K562 (cell line): ENCODE results near the gene CNOT4. TPM values are rescaled to one million over a fixed set of nuclear protein-coding genes. Genes with fewer than 3 reads are reported as not detected.

Experiments
- BMI1 ChIP-seq: fragments of 150-350 bp; IDR thresholded peaks from 2 replicates; pipeline ENCODE4 v1.6.1; 2014; ENCODE audit warnings: low read length
- ETV1 ChIP-seq: fragments of 450-650 bp; conservative IDR thresholded peaks from 2 replicates; pipeline ENCODE4 v1.6.1; 2016; ENCODE audit warnings: missing genetic modification characterization, control low read depth, low read depth, missing compliant biosample characterization
- GATA2 ChIP-seq: sonication (generic); formaldehyde crosslinking; IDR thresholded peaks from 2 replicates; pipeline ENCODE4 v1.4.0; 2020; ENCODE audit warnings: mild to moderate bottlenecking, missing genetic modification reagents
- HDAC8 ChIP-seq: fragments of 450-650 bp; IDR thresholded peaks from 2 replicates; pipeline ENCODE4 v1.6.1; 2016; ENCODE audit warnings: mild to moderate bottlenecking, missing genetic modification characterization, moderate library complexity, missing compliant biosample characterization
- HMG20A ChIP-seq: fragments of 450-650 bp; formaldehyde crosslinking; conservative IDR thresholded peaks from 2 replicates; pipeline ENCODE4 v1.4.0; 2020; ENCODE audit warnings: mild to moderate bottlenecking, mixed read lengths
- IFI16 ChIP-seq: fragments of 250-450 bp; sonication (Bioruptor Pico); IDR thresholded peaks from 2 replicates; pipeline ENCODE4 v2.1.2; 2022; ENCODE audit warnings: mild to moderate bottlenecking, inconsistent platforms
- KDM1A ChIP-seq, 2 experiments: fragments of 450-650 bp; IDR thresholded peaks; 2 replicates each; pipeline ENCODE4 v1.6.1; 2016; ENCODE audit warnings: mild to moderate bottlenecking in 2 of 2
- LARP7 ChIP-seq: fragments of 450-650 bp; IDR thresholded peaks from 2 replicates; pipeline ENCODE4 v1.6.1; 2016
- MAFF ChIP-seq: IDR thresholded peaks from 2 replicates; pipeline ENCODE4 v1.6.1; 2012; ENCODE audit warnings: low read length, improper control_type of control experiment
- MAFK ChIP-seq: IDR thresholded peaks from 2 replicates; pipeline ENCODE4 v1.6.1; 2011; ENCODE audit warnings: low read length, improper control_type of control experiment
- MCM3 ChIP-seq: fragments of 450-650 bp; IDR thresholded peaks from 2 replicates; pipeline ENCODE4 v1.6.1; 2016
- MYNN ChIP-seq, 2 experiments: sonication (generic); formaldehyde crosslinking in 1 of 2; IDR thresholded peaks; 2 replicates each; pipeline versions ENCODE4 v1.5.0 to v1.6.1; 2016 to 2020; ENCODE audit warnings: antibody characterized with exemption in 1 of 2, missing genetic modification reagents in 1 of 2
- NR2C2 ChIP-seq, 2 experiments: fragments of 200-800 bp in 1 of 2; sonication (Bioruptor generic) in 1 of 2; sonication (generic) in 1 of 2; formaldehyde crosslinking in 1 of 2; IDR thresholded peaks; 2 replicates each; pipeline versions ENCODE4 v1.6.1 to v1.8.0; 2016 to 2022; ENCODE audit warnings: mild to moderate bottlenecking in 1 of 2, missing compliant biosample characterization in 1 of 2, missing genetic modification characterization in 1 of 2, missing genetic modification reagents in 1 of 2
- NR4A1 ChIP-seq, 2 experiments: fragments of 250-450 bp in 1 of 2; fragments of 450-650 bp in 1 of 2; sonication (Bioruptor Pico) in 1 of 2; IDR thresholded peaks; 2 replicates each; pipeline versions ENCODE4 v1.4.0 to v1.6.1; 2016 to 2020; ENCODE audit warnings: mild to moderate bottlenecking in 2 of 2, missing compliant biosample characterization in 1 of 2, missing genetic modification characterization in 1 of 2, moderate library complexity in 1 of 2
- PRMT5 ChIP-seq: sonication (generic); formaldehyde crosslinking; IDR thresholded peaks from 2 replicates; pipeline ENCODE4 v1.5.0; 2020; ENCODE audit warnings: missing genetic modification reagents
- ZNF134 ChIP-seq: fragments of 250-450 bp; sonication (Bioruptor Pico); conservative IDR thresholded peaks from 2 replicates; pipeline ENCODE4 v1.4.0; 2020
- polyA plus RNA-seq, 8 experiments: library from polyadenylated mRNA; depleted of rRNA in 4 of 8; stranded (reverse) in 5 of 8; unstranded in 3 of 8; fragments of >200 nt; fragmentation: Nextera tagmentation in 2 of 8; fragmentation: Illumina TruSeq in 1 of 8; extraction: Ambion mirVana in 2 of 8; extraction: Trizol in 1 of 8; gene quantifications; 2 replicates each; pipeline versions ENCODE4 v1.2.1 to v1.2.3, GENCODE V29; 2011 to 2014; ENCODE audit warnings: inconsistent platforms in 1 of 8, missing spikeins in 1 of 8
- total RNA-seq, 7 experiments: library from RNA; depleted of rRNA in 6 of 7; stranded (reverse); fragments of >200 nt in 6 of 7; fragmentation: Illumina TruSeq in 2 of 7; extraction: Trizol in 2 of 7; gene quantifications; 2 replicates each; pipeline versions ENCODE4 v1.2.1 to v1.2.3, GENCODE V29; 2011 to 2021; ENCODE audit warnings: low replicate concordance in 1 of 7
- TF ChIP-seq, protein P1 (sequence below): sonication (generic); formaldehyde crosslinking; IDR thresholded peaks from 2 replicates; pipeline ENCODE4 v1.8.0; 2022; ENCODE audit warnings: mild to moderate bottlenecking, missing genetic modification reagents, borderline replicate concordance
- TF ChIP-seq, protein P2 (sequence below): fragments of 450-650 bp; IDR thresholded peaks from 2 replicates; pipeline ENCODE4 v1.6.1; 2014; ENCODE audit warnings: low read depth, mild to moderate bottlenecking, moderate library complexity, borderline replicate concordance
- TF ChIP-seq, protein P3 (sequence below): fragments of 450-650 bp; formaldehyde crosslinking; IDR thresholded peaks from 2 replicates; pipeline ENCODE4 v1.4.0; 2020; ENCODE audit warnings: mild to moderate bottlenecking, moderate library complexity
- TF ChIP-seq, protein P4 (sequence below): fragments of 200-800 bp; sonication (Bioruptor generic); IDR thresholded peaks from 2 replicates; pipeline ENCODE4 v1.6.1; 2017; ENCODE audit warnings: missing genetic modification characterization, missing compliant biosample characterization
- TF ChIP-seq, protein P5 (sequence below): fragments of 250-450 bp; sonication (Bioruptor Pico); IDR thresholded peaks from 2 replicates; pipeline ENCODE4 v1.5.0; 2020; ENCODE audit warnings: mild to moderate bottlenecking

Gene CNOT4
- total and polyA plus RNA-seq, 9 of the 15 experiments (the other 6 are each of a cell fraction or from before 2014, with no cell fraction given) = 8.6 to 24.1 (median 15.4) TPM

DNA sequence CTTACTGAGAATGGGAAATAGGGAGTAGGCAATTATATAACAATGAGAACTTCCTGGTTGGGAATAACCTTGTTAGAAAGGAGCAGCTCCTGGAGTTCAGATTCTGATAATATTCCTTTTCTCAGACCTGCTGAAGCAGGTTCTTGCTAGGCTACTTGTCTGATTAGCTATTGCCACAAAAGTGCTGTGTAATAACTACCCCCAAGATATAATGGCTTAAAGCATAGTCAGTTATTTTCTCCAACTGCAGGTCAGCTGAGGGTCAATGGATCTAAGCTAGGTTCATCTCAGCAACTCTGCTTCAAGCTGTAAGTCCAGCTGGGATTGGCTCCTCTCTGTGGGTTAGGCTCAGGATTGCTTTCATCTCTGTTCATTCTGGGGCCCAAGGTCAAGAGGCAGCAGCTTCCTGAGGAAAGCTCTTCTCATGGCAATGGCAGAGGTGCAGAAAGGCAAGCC lies 9.4 kb upstream of the CNOT4 start (continued):
- TF ChIP-seq, protein P1, sequence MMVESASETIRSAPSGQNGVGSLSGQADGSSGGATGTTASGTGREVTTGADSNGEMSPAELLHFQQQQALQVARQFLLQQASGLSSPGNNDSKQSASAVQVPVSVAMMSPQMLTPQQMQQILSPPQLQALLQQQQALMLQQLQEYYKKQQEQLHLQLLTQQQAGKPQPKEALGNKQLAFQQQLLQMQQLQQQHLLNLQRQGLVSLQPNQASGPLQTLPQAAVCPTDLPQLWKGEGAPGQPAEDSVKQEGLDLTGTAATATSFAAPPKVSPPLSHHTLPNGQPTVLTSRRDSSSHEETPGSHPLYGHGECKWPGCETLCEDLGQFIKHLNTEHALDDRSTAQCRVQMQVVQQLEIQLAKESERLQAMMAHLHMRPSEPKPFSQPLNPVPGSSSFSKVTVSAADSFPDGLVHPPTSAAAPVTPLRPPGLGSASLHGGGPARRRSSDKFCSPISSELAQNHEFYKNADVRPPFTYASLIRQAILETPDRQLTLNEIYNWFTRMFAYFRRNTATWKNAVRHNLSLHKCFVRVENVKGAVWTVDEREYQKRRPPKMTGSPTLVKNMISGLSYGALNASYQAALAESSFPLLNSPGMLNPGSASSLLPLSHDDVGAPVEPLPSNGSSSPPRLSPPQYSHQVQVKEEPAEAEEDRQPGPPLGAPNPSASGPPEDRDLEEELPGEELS = no peak
- TF ChIP-seq IFI16 (no peak), KDM1A (IDR thresholded peaks at IDR 0.05) (peak in 1 of 2 experiments; percentile 30; a peak in 1 of 4 replicates), ETV1 (tag) (no peak), MAFK (peak; percentile 33), NR2C2 (CRISPR knock-in tag; IDR thresholded peaks at IDR 0.05) (no peak), NR2C2 (tag; IDR thresholded peaks at IDR 0.05) (peak; percentile 63; the same call in 1 of the 2 replicates), ZNF134 (no peak), MYNN (IDR thresholded peaks at IDR 0.05) (no peak), MYNN (CRISPR knock-in tag; IDR thresholded peaks at IDR 0.05) (no peak), GATA2 (CRISPR knock-in tag) (no peak), MCM3 (no peak), BMI1 (no peak), MAFF (peak; percentile 64), NR4A1 (CRISPR knock-in tag; IDR thresholded peaks at IDR 0.05) (no peak), NR4A1 (tag; IDR thresholded peaks at IDR 0.05) (no peak), HDAC8 (peak; percentile 11; the same call in 1 of the 2 replicates), PRMT5 (no peak), HMG20A (CRISPR knock-in tag) (no peak), LARP7 (no peak)
- TF ChIP-seq, protein P2, sequence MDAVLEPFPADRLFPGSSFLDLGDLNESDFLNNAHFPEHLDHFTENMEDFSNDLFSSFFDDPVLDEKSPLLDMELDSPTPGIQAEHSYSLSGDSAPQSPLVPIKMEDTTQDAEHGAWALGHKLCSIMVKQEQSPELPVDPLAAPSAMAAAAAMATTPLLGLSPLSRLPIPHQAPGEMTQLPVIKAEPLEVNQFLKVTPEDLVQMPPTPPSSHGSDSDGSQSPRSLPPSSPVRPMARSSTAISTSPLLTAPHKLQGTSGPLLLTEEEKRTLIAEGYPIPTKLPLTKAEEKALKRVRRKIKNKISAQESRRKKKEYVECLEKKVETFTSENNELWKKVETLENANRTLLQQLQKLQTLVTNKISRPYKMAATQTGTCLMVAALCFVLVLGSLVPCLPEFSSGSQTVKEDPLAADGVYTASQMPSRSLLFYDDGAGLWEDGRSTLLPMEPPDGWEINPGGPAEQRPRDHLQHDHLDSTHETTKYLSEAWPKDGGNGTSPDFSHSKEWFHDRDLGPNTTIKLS = no peak
- TF ChIP-seq, protein P3, sequence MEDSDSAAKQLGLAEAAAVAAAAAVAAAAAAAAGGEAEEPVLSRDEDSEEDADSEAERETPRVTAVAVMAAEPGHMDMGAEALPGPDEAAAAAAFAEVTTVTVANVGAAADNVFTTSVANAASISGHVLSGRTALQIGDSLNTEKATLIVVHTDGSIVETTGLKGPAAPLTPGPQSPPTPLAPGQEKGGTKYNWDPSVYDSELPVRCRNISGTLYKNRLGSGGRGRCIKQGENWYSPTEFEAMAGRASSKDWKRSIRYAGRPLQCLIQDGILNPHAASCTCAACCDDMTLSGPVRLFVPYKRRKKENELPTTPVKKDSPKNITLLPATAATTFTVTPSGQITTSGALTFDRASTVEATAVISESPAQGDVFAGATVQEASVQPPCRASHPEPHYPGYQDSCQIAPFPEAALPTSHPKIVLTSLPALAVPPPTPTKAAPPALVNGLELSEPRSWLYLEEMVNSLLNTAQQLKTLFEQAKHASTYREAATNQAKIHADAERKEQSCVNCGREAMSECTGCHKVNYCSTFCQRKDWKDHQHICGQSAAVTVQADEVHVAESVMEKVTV (CRISPR knock-in tag) = no peak
- TF ChIP-seq, protein P4, sequence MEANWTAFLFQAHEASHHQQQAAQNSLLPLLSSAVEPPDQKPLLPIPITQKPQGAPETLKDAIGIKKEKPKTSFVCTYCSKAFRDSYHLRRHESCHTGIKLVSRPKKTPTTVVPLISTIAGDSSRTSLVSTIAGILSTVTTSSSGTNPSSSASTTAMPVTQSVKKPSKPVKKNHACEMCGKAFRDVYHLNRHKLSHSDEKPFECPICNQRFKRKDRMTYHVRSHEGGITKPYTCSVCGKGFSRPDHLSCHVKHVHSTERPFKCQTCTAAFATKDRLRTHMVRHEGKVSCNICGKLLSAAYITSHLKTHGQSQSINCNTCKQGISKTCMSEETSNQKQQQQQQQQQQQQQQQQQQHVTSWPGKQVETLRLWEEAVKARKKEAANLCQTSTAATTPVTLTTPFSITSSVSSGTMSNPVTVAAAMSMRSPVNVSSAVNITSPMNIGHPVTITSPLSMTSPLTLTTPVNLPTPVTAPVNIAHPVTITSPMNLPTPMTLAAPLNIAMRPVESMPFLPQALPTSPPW (CRISPR knock-in tag) = 0 out of 2 replicates have a peak, but pooled peaks have one; percentile 8
- TF ChIP-seq, protein P5, sequence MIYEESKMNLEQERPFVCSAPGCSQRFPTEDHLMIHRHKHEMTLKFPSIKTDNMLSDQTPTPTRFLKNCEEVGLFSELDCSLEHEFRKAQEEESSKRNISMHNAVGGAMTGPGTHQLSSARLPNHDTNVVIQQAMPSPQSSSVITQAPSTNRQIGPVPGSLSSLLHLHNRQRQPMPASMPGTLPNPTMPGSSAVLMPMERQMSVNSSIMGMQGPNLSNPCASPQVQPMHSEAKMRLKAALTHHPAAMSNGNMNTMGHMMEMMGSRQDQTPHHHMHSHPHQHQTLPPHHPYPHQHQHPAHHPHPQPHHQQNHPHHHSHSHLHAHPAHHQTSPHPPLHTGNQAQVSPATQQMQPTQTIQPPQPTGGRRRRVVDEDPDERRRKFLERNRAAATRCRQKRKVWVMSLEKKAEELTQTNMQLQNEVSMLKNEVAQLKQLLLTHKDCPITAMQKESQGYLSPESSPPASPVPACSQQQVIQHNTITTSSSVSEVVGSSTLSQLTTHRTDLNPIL (CRISPR knock-in tag) = no peak
